HepG2 (cell line): Measurements from ENCODE around the gene SEPTIN5. TPM values are rescaled to one million over a fixed set of nuclear protein-coding genes. Genes with fewer than 3 reads are reported as not detected.

Experiments
- ATM ChIP-seq: fragments of 450-650 bp; IDR thresholded peaks from 2 replicates; pipeline ENCODE4 v1.7.1; 2017; ENCODE audit warnings: mild to moderate bottlenecking, borderline replicate concordance
- CAMTA2 ChIP-seq: sonication (generic); formaldehyde crosslinking; IDR thresholded peaks from 2 replicates; pipeline ENCODE4 v1.4.0; 2020; ENCODE audit warnings: mild to moderate bottlenecking, missing genetic modification reagents, borderline replicate concordance
- CHCHD3 ChIP-seq: sonication (generic); formaldehyde crosslinking; IDR thresholded peaks from 2 replicates; pipeline ENCODE4 v1.8.0; 2022; ENCODE audit warnings: mild to moderate bottlenecking, missing genetic modification reagents, moderate library complexity
- DMAP1 ChIP-seq: IDR thresholded peaks from 2 replicates; pipeline ENCODE4 v1.6.1; 2016
- FOXM1 ChIP-seq: sonication (generic); formaldehyde crosslinking; IDR thresholded peaks from 2 replicates; pipeline ENCODE4 v1.5.0; 2020; ENCODE audit warnings: missing genetic modification reagents
- HNRNPL ChIP-seq: fragments of 200-400 bp; formaldehyde crosslinking; IDR thresholded peaks from 2 replicates; pipeline ENCODE4 v1.6.1; 2017; ENCODE audit warnings: mild to moderate bottlenecking, low read depth, low read length
- KDM6A ChIP-seq: IDR thresholded peaks from 2 replicates; pipeline ENCODE4 v1.6.1; 2016; ENCODE audit warnings: low read depth
- MED1 ChIP-seq: sonication (generic); formaldehyde crosslinking; IDR thresholded peaks from 2 replicates; pipeline ENCODE4 v1.4.0; 2020; ENCODE audit warnings: missing genetic modification reagents
- RBM22 ChIP-seq: fragments of 200-400 bp; formaldehyde crosslinking; optimal IDR thresholded peaks from 2 replicates; pipeline ENCODE3; 2017; ENCODE audit warnings: mild to moderate bottlenecking, low read length, moderate library complexity
- TAF1 ChIP-seq: sonication (generic); formaldehyde crosslinking; IDR thresholded peaks from 2 replicates; pipeline ENCODE4 v1.4.0; 2020; ENCODE audit warnings: missing genetic modification reagents
- TGIF2 ChIP-seq: IDR thresholded peaks from 2 replicates; pipeline ENCODE4 v1.6.1; 2016; ENCODE audit warnings: control low read depth, missing compliant biosample characterization
- ZBTB42 ChIP-seq: sonication (generic); formaldehyde crosslinking; IDR thresholded peaks from 2 replicates; pipeline ENCODE4 v1.5.0; 2020; ENCODE audit warnings: mild to moderate bottlenecking, missing genetic modification reagents
- ZFY ChIP-seq: sonication (generic); formaldehyde crosslinking; IDR thresholded peaks from 2 replicates; pipeline ENCODE4 v1.4.0; 2020; ENCODE audit warnings: missing genetic modification reagents
- ZKSCAN1 ChIP-seq: fragments of 150-350 bp; IDR thresholded peaks from 2 replicates; pipeline ENCODE4 v1.6.1; 2014; ENCODE audit warnings: low read length
- ZNF225 ChIP-seq: sonication (generic); formaldehyde crosslinking; IDR thresholded peaks from 2 replicates; pipeline ENCODE4 v1.4.0; 2020; ENCODE audit warnings: mild to moderate bottlenecking, missing genetic modification reagents
- ZNF234 ChIP-seq: sonication (generic); formaldehyde crosslinking; conservative IDR thresholded peaks from 2 replicates; pipeline ENCODE4 v1.5.1; 2020; ENCODE audit warnings: mild to moderate bottlenecking, missing genetic modification reagents
- ZNF343 ChIP-seq: sonication (generic); formaldehyde crosslinking; IDR thresholded peaks from 2 replicates; pipeline ENCODE4 v1.4.0; 2020; ENCODE audit warnings: mild to moderate bottlenecking, missing genetic modification reagents
- ZNF354B ChIP-seq: sonication (generic); formaldehyde crosslinking; IDR thresholded peaks from 2 replicates; pipeline ENCODE4 v1.8.0; 2022; ENCODE audit warnings: mild to moderate bottlenecking, missing genetic modification reagents
- ZNF567 ChIP-seq: sonication (generic); formaldehyde crosslinking; IDR thresholded peaks from 2 replicates; pipeline ENCODE4 v1.8.1; 2023; ENCODE audit warnings: mild to moderate bottlenecking, missing genetic modification reagents, borderline replicate concordance
- ZNF75D ChIP-seq: sonication (generic); formaldehyde crosslinking; IDR thresholded peaks from 2 replicates; pipeline ENCODE4 v1.8.1; 2023; ENCODE audit warnings: missing genetic modification reagents, mild to moderate bottlenecking, borderline replicate concordance
- polyA plus RNA-seq, 8 experiments: library from polyadenylated mRNA; depleted of rRNA in 3 of 8; stranded (reverse) in 7 of 8; unstranded in 1 of 8; fragments of >200 nt; fragmentation: Illumina TruSeq in 4 of 8; extraction: Trizol in 4 of 8; gene quantifications; 2 replicates each; pipeline versions ENCODE4 v1.2.1 to v1.2.3, GENCODE V29; 2011 to 2016; ENCODE audit warnings: low read depth in 4 of 8, missing spikeins in 1 of 8, mixed read lengths in 1 of 8; ENCODE audit not compliant: insufficient read depth in 1 of 8
- total RNA-seq, 5 experiments: library from RNA; depleted of rRNA; stranded (reverse); fragments of >200 nt; fragmentation: Illumina TruSeq; extraction: Trizol; gene quantifications; 2 replicates each; pipeline ENCODE4 v1.2.3, GENCODE V29; 2016; ENCODE audit warnings: low read depth in 1 of 5
- TF ChIP-seq, protein P1 (sequence below): sonication (generic); formaldehyde crosslinking; IDR thresholded peaks from 2 replicates; pipeline ENCODE4 v1.8.1; 2023; ENCODE audit warnings: mild to moderate bottlenecking, moderate library complexity, missing genetic modification reagents
- TF ChIP-seq, protein P2 (sequence below): sonication (generic); formaldehyde crosslinking; IDR thresholded peaks from 2 replicates; pipeline ENCODE4 v1.4.0; 2020; ENCODE audit warnings: low read depth, mild to moderate bottlenecking, missing genetic modification reagents
- TF ChIP-seq, protein P3 (sequence below): sonication (generic); formaldehyde crosslinking; IDR thresholded peaks from 2 replicates; pipeline ENCODE4 v1.4.0; 2020; ENCODE audit warnings: low read depth, missing genetic modification reagents

SEPTIN5 gene
- total and polyA plus RNA-seq, 2 of the 13 experiments (the other 11 are each of a cell fraction or from before 2014, with no cell fraction given), result 0.33 TPM; not detected in 1

DNA sequence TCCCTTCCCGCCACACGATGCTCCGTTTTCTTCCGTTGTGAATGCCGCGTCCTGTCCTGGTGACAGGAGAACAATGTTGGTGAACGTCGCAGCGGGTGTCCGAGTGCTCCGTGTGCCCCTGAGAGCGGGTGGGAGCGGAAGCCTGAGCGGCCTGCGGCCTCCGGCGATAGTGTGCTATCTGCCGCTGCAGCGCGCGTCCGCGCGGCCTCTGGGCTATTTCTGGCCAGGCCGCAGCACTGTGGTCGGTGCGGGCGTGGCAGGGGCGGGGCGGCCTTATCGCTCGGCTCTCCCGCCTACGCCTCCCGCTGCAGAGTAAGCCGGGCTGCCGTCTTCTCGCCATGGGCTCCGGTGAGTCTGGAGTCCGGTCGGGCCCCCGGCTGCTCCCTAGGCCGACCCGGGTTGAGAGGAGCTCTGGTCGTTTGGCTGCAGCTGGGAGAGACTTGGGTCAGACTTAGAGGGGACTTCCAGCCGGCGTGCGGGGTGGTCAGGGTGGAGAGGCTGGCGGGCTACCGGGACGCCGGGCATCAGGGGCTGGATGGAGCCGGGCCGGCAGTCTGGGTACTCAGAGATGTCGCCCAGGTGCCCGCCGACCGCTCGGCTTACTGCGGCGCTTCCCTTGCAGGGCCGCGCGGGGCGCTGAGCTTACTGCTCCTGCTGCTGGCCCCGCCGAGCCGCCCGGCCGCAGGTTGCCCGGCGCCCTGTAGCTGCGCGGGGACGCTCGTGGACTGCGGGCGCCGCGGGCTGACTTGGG, 9.1 kb downstream of the SEPTIN5 start, which contains the start of gene GP1BB (continued):
- TF ChIP-seq ZNF75D (CRISPR knock-in tag), result no peak
- TF ChIP-seq ZNF343, result no peak
- TF ChIP-seq CAMTA2 (CRISPR knock-in tag), result no peak
- no peak; the same call in 1 of the 2 replicates for TF ChIP-seq MED1 (CRISPR knock-in tag)
- TF ChIP-seq ZNF567 (CRISPR knock-in tag), result no peak
- TF ChIP-seq CHCHD3 (CRISPR knock-in tag), result no peak
- TF ChIP-seq, protein P1, sequence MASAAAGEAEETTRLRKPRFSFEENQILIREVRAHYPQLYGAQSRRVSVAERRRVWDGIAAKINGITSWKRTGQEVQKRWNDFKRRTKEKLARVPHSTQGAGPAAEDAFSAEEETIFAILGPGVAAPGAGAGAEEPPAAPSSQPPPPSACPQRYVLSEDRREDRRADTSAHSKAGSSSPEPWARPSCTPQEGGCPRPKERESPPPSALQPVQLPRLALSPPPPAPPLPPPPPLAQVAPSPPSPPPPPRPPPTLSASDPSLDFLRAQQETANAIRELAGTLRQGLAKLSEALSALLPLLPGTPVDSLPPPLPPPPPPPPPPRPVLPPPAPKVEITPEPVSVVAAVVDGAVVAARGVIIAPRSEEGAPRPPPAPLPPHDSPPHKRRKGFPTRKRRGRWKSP, result peak; percentile 85
- TF ChIP-seq ZNF234 (CRISPR knock-in tag), result no peak
- no peak for TF ChIP-seq DMAP1 (CRISPR knock-in tag)
- TF ChIP-seq ZNF225 (CRISPR knock-in tag), result 0 out of 2 replicates have a peak, but pooled peaks have one; percentile 45
- TF ChIP-seq FOXM1, result no peak
- no peak for TF ChIP-seq ZNF354B (CRISPR knock-in tag)
- TF ChIP-seq ZKSCAN1, result no peak
- TF ChIP-seq TAF1 (CRISPR knock-in tag), result no peak
- TF ChIP-seq HNRNPL, result no peak
- TF ChIP-seq, protein P2, sequence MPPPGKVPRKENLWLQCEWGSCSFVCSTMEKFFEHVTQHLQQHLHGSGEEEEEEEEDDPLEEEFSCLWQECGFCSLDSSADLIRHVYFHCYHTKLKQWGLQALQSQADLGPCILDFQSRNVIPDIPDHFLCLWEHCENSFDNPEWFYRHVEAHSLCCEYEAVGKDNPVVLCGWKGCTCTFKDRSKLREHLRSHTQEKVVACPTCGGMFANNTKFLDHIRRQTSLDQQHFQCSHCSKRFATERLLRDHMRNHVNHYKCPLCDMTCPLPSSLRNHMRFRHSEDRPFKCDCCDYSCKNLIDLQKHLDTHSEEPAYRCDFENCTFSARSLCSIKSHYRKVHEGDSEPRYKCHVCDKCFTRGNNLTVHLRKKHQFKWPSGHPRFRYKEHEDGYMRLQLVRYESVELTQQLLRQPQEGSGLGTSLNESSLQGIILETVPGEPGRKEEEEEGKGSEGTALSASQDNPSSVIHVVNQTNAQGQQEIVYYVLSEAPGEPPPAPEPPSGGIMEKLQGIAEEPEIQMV (CRISPR knock-in tag), result peak; percentile 63; the same call in 1 of the 2 replicates
- TF ChIP-seq ZBTB42 (CRISPR knock-in tag), result no peak
- TF ChIP-seq KDM6A (CRISPR knock-in tag), result no peak
- no peak for TF ChIP-seq TGIF2 (CRISPR knock-in tag)
- TF ChIP-seq, protein P3, sequence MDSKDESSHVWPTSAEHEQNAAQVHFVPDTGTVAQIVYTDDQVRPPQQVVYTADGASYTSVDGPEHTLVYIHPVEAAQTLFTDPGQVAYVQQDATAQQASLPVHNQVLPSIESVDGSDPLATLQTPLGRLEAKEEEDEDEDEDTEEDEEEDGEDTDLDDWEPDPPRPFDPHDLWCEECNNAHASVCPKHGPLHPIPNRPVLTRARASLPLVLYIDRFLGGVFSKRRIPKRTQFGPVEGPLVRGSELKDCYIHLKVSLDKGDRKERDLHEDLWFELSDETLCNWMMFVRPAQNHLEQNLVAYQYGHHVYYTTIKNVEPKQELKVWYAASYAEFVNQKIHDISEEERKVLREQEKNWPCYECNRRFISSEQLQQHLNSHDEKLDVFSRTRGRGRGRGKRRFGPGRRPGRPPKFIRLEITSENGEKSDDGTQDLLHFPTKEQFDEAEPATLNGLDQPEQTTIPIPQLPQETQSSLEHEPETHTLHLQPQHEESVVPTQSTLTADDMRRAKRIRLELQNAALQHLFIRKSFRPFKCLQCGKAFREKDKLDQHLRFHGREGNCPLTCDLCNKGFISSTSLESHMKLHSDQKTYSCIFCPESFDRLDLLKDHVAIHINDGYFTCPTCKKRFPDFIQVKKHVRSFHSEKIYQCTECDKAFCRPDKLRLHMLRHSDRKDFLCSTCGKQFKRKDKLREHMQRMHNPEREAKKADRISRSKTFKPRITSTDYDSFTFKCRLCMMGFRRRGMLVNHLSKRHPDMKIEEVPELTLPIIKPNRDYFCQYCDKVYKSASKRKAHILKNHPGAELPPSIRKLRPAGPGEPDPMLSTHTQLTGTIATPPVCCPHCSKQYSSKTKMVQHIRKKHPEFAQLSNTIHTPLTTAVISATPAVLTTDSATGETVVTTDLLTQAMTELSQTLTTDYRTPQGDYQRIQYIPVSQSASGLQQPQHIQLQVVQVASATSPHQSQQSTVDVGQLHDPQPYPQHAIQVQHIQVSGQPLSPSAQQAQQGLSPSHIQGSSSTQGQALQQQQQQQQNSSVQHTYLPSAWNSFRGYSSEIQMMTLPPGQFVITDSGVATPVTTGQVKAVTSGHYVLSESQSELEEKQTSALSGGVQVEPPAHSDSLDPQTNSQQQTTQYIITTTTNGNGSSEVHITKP, result no peak
- TF ChIP-seq RBM22, result no peak
- TF ChIP-seq ATM, result no peak
- TF ChIP-seq ZFY (CRISPR knock-in tag), result peak; percentile 81
